HL-60 (cell line): ENCODE measurements around the gene FBXO47.
A peak's percentile ranks its signal among the peaks of the same experiment; 100 is the strongest.

Experiments
- DNase-seq, 2 experiments: peaks; one replicate each; pipeline ENCODE4 v3.0.0-alpha.2; 2010 to 2020; ENCODE audit warnings: low read depth in 1 of 2, low spot score in 1 of 2
- H3K27ac ChIP-seq: fragments of 250-450 bp; sonication (Bioruptor Pico); replicated peaks from 2 replicates; pipeline ENCODE4 v1.5.1; 2020; ENCODE audit warnings: mild to moderate bottlenecking, moderate library complexity
- H3K27me3 ChIP-seq: fragments of 250-450 bp; sonication (Bioruptor Pico); 2 replicates; pipeline ENCODE4 v1.5.1; 2021; ENCODE audit warnings: mild to moderate bottlenecking, moderate library complexity; ENCODE audit not compliant: insufficient read depth, poor library complexity, severe bottlenecking
- H3K4me3 ChIP-seq: replicated peaks from 2 replicates; pipeline ENCODE4 v1.5.1; 2011; ENCODE audit warnings: mild to moderate bottlenecking, control low read depth, low read length; ENCODE audit not compliant: insufficient read depth
- GABPA ChIP-seq: IDR thresholded peaks from 2 replicates; pipeline ENCODE4 v1.6.1; 2012; ENCODE audit warnings: low read depth
- POLR2AphosphoS5 ChIP-seq: IDR thresholded peaks from 2 replicates; pipeline ENCODE4 v1.6.1; 2012; ENCODE audit warnings: low read depth
- SPI1 ChIP-seq: IDR thresholded peaks from 2 replicates; pipeline ENCODE4 v1.6.1; 2012; ENCODE audit warnings: low read depth, mild to moderate bottlenecking, borderline replicate concordance
- TF ChIP-seq, protein P1 (sequence below): IDR thresholded peaks from 2 replicates; pipeline ENCODE4 v1.6.1; 2012; ENCODE audit warnings: low read depth; ENCODE audit not compliant: insufficient replicate concordance
- TF ChIP-seq, protein P2 (sequence below): IDR thresholded peaks from one replicate; pipeline ENCODE4 v1.5.1; 2011; ENCODE audit warnings: low read length, control low read depth, inconsistent platforms; ENCODE audit not compliant: insufficient read depth

Gene FBXO47

DNA sequence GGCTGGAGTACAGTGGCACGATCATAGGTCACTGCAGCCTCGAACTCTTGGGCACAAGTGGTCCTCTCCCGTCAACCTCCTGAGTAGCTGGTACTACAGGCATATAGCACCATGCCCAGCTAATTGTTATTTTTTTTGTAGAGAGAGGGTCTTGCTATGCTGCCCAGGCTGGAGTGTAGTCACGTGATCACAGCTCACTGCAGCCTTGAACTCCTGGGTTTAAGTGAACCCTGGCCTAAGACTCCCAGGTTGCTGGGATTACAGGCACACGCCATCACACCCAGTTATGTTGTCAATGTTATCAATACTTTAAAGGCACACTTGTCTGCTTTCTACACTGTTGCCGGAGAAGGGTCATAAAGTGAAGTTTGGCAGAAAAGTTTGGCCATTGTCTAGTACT is 63.8 kb downstream of the FBXO47 start:
- H3K27me3 ChIP-seq: no peaks in the 10 kb centered on the region
- peak overlapping the region; percentile 25; the same call in 1 of the 2 replicates for H3K27ac ChIP-seq
- DNase-seq: no peak
- no peak overlapping the region for H3K4me3 ChIP-seq
- TF ChIP-seq, protein P1, sequence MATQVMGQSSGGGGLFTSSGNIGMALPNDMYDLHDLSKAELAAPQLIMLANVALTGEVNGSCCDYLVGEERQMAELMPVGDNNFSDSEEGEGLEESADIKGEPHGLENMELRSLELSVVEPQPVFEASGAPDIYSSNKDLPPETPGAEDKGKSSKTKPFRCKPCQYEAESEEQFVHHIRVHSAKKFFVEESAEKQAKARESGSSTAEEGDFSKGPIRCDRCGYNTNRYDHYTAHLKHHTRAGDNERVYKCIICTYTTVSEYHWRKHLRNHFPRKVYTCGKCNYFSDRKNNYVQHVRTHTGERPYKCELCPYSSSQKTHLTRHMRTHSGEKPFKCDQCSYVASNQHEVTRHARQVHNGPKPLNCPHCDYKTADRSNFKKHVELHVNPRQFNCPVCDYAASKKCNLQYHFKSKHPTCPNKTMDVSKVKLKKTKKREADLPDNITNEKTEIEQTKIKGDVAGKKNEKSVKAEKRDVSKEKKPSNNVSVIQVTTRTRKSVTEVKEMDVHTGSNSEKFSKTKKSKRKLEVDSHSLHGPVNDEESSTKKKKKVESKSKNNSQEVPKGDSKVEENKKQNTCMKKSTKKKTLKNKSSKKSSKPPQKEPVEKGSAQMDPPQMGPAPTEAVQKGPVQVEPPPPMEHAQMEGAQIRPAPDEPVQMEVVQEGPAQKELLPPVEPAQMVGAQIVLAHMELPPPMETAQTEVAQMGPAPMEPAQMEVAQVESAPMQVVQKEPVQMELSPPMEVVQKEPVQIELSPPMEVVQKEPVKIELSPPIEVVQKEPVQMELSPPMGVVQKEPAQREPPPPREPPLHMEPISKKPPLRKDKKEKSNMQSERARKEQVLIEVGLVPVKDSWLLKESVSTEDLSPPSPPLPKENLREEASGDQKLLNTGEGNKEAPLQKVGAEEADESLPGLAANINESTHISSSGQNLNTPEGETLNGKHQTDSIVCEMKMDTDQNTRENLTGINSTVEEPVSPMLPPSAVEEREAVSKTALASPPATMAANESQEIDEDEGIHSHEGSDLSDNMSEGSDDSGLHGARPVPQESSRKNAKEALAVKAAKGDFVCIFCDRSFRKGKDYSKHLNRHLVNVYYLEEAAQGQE: no peak
- TF ChIP-seq GABPA (no peak), POLR2AphosphoS5 (no peak), SPI1 (no peak)
- TF ChIP-seq, protein P2, sequence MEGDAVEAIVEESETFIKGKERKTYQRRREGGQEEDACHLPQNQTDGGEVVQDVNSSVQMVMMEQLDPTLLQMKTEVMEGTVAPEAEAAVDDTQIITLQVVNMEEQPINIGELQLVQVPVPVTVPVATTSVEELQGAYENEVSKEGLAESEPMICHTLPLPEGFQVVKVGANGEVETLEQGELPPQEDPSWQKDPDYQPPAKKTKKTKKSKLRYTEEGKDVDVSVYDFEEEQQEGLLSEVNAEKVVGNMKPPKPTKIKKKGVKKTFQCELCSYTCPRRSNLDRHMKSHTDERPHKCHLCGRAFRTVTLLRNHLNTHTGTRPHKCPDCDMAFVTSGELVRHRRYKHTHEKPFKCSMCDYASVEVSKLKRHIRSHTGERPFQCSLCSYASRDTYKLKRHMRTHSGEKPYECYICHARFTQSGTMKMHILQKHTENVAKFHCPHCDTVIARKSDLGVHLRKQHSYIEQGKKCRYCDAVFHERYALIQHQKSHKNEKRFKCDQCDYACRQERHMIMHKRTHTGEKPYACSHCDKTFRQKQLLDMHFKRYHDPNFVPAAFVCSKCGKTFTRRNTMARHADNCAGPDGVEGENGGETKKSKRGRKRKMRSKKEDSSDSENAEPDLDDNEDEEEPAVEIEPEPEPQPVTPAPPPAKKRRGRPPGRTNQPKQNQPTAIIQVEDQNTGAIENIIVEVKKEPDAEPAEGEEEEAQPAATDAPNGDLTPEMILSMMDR: no peak

DNA sequence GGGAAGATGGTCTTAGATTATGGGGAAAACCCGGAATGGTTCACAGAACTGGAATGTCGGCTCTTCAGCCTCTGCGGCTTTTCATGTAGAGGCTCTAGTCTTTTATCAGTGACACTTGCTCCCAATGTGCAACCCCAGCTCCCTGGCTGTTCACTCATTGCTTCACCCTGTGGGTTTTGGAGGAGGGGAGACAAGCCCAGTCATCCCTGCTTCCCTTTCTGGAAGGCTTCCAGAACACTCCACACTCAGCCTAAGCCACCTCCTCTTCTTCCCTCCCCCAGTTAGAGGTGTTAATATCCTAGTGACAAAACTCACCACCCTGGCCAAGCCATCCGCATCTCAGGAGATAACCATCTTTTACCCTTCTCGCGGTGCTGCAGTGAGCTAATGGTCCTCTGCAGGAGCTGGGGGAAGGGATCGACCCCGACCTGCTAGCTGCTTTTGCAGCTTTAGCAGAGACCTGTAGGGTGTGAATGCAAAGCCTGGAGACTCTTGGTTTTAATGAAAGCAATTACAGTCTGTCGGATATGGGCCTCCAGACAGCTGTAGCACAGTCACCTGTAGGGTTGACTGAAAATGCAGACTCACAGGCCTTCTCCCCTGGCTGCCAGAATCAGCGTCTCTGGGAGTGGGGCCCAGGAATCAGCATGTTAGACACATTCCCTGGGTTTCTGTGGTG is 66.1 kb downstream of the FBXO47 start:
- peak overlapping the region; percentile 96 for H3K27ac ChIP-seq
- DNase-seq: peak; percentile 96 to 98
- no peak overlapping the region for H3K4me3 ChIP-seq
- no peak for TF ChIP-seq GABPA
- TF ChIP-seq POLR2AphosphoS5: peak; percentile 96
- H3K27me3 ChIP-seq: no peaks in the 10 kb centered on the region

DNA sequence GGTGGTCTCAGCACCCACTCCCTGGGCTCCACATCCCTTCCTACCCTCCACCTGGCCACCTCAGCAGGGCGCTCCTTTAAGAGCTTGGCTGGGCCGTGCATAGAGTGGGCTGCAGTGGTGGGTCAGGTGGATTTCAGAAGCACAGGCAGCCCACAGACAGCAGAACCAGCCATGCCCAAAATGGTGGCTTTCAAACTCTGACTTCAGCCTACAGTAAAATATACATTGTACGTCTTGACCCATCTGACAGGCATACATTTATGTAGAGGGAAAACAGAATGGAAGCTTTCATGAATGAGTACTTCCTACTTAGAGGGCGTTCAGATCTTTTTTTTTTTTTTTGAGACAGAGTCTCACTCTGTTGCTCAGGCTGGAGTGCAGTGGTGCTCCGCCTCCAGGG is 67.8 kb downstream of the FBXO47 start:
- Histone ChIP-seq H3K27ac (peak overlapping the region; percentile 96), H3K27me3 (no peaks in the 10 kb centered on the region), H3K4me3 (no peak overlapping the region)
- TF ChIP-seq, protein P1: no peak
- no peak for TF ChIP-seq GABPA
- TF ChIP-seq, protein P2: no peak
- no peak for TF ChIP-seq POLR2AphosphoS5
- TF ChIP-seq SPI1: no peak
- no peak for DNase-seq

DNA sequence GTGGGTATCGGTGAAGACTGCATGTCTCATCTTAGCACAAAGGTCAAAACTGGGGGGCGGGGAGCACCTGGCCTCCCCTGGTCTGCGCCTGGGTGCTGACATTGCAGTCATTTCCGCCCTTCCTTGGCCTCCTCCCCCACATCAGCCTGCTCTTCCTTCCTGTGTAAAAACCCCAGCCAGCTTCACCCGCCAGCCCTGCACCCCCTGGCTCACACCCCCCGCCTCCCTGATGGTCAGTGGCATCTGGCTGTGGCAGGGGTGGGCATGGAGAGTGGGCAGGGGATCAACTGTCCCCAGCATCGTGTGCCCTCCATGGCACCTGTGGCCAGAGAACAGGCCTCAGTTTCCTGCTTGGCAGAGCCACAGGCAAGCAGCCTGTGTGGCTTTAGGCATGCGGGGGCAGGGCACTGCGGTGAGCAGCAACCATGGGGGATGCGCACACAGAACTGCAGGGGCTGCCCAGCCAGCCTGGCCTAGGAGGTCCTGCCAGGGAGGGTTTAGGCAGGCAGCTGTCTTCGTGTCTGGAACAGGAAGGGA is 68.3 kb downstream of the FBXO47 start:
- H3K27me3 ChIP-seq: no peaks in the 10 kb centered on the region
- H3K4me3 ChIP-seq: no peak overlapping the region
- TF ChIP-seq, protein P2: no peak
- TF ChIP-seq GABPA (peak; percentile 52; the same call in 1 of the 2 replicates), SPI1 (peak; percentile 53; the same call in 1 of the 2 replicates), POLR2AphosphoS5 (peak; percentile 98)
- TF ChIP-seq, protein P1: no peak
- DNase-seq: peak; percentile 88 to 95
- peak overlapping the region; percentile 96 for H3K27ac ChIP-seq
